ENCODE measurements around the gene HECW1. TPM values are rescaled to one million over a fixed set of nuclear protein-coding genes. Genes with fewer than 3 reads are reported as not detected.

HECW1 gene
- total and polyA plus RNA-seq, 2 of the 13 experiments (the other 11 are each of a cell fraction or from before 2014, with no cell fraction given), result not detected

- CTCF ChIA-PET (ENCODE audit: low intra/inter-chr PET ratio, low total read pairs), result no interaction called here
- H3K36me3 ChIP-seq (replicated peaks in 1 of 2; ENCODE audit: control insufficient read depth in 1 of 2, insufficient read depth in 2 of 2, low read length in 2 of 2), result no peaks in the 10 kb centered on the region
- no peaks in the 10 kb centered on the region for H3K79me2 ChIP-seq (ENCODE audit: insufficient read depth, low read length)
- intact Hi-C loops (cut with micrococcal nuclease; ENCODE audit: unreplicated experiment), result no loop called here
- no peak overlapping the region for H3K9ac ChIP-seq (ENCODE audit: insufficient read depth, low read depth, low read length)
- H3K4me3 ChIP-seq (replicated peaks in 1 of 3; ENCODE audit: insufficient read depth in 1 of 3, low read depth in 2 of 3, low read length in 3 of 3), result peak overlapping the region in 2 of 3 experiments; percentile 0 to 1; a peak in 2 of 6 replicates
- peak; percentile 18 for FAIRE-seq
- POLR2A ChIA-PET, result no interaction called here
- H3K9me3 ChIP-seq (ENCODE audit: low read length), result no peaks in the 10 kb centered on the region
- H4K20me1 ChIP-seq (ENCODE audit: insufficient read depth, low read length), result no peaks in the 10 kb centered on the region
- peak; percentile 64 for ATAC-seq
- peak; percentile 38 for DNase-seq (ENCODE audit: low spot score)
- H2AFZ ChIP-seq (ENCODE audit: low read length), result no peak overlapping the region
- WGBS (ENCODE audit: low lambda C conversion rate), result 3% methylated on average over 7 of the region's 8 CpGs
- in situ Hi-C loops (cut with HindIII; ENCODE audit: extremely low pct_ligation_motif_present, low pct_unique_long_range_greater_than_20kb), result loop anchor here (25.0 kb wide), 2 partner anchors 251 to 376 kb away; no protein-coding TSS in a partner anchor
- no peak overlapping the region for H3K27ac ChIP-seq (ENCODE audit: extremely low read length, insufficient read depth, low read length)
- peak overlapping the region; percentile 54 for H3K4me2 ChIP-seq (ENCODE audit: low read depth, low read length)
- BruUV-seq (replicated peaks), result no TSS peak
- no peaks in the 10 kb centered on the region for H3K27me3 ChIP-seq (ENCODE audit: control insufficient read depth in 1 of 2, insufficient read depth in 2 of 2, low read length in 2 of 2)
- H3K4me1 ChIP-seq (ENCODE audit: insufficient read depth, low read length), result peaks cover 60% of the 10 kb centered on the region
- TF ChIP-seq ZSCAN29 (CRISPR knock-in tag; conservative IDR thresholded peaks at IDR 0.05) (no peak), NR2F6 (IDR thresholded peaks at IDR 0.05) (peak; percentile 92), NR2F6 (CRISPR knock-in tag; IDR thresholded peaks at IDR 0.05) (peak; percentile 89), GABPB1 (CRISPR knock-in tag; IDR thresholded peaks at IDR 0.05) (no peak), FOXP4 (CRISPR knock-in tag; IDR thresholded peaks at IDR 0.05) (peak; percentile 83), KDM5A (IDR thresholded peaks at IDR 0.05; ENCODE audit: borderline replicate concordance, low read length) (no peak), ZNF563 (CRISPR knock-in tag; IDR thresholded peaks at IDR 0.05) (no peak), KLF12 (CRISPR knock-in tag; IDR thresholded peaks at IDR 0.05; ENCODE audit: borderline replicate concordance) (no peak), ZFX (CRISPR knock-in tag; IDR thresholded peaks at IDR 0.05; ENCODE audit: low read depth) (peak; percentile 31; the same call in 1 of the 2 replicates), DNMT3B (CRISPR knock-in tag; conservative IDR thresholded peaks at IDR 0.05) (no peak), MIER2 (CRISPR knock-in tag; IDR thresholded peaks at IDR 0.05) (no peak), ZNF639 (CRISPR knock-in tag; conservative IDR thresholded peaks at IDR 0.05) (no peak), GATAD2A (CRISPR knock-in tag; IDR thresholded peaks at IDR 0.05) (peak; percentile 68; the same call in 1 of the 2 replicates), HOXA3 (CRISPR knock-in tag; IDR thresholded peaks at IDR 0.05) (peak; percentile 32; the same call in 1 of the 2 replicates), TARDBP (CRISPR knock-in tag; IDR thresholded peaks at IDR 0.05) (no peak), U2AF1 (optimal IDR thresholded peaks at IDR 0.05; ENCODE audit: low read depth, low read length) (no peak), ERF (CRISPR knock-in tag; IDR thresholded peaks at IDR 0.05) (0 out of 2 replicates have a peak, but pooled peaks have one; percentile 26), HMG20A (CRISPR knock-in tag; IDR thresholded peaks at IDR 0.05; ENCODE audit: borderline replicate concordance) (peak; percentile 87; the same call in 1 of the 2 replicates), GRHL1 (CRISPR knock-in tag; conservative IDR thresholded peaks at IDR 0.05) (no peak), ZNF180 (CRISPR knock-in tag; IDR thresholded peaks at IDR 0.05; ENCODE audit: borderline replicate concordance, low read depth) (no peak)
Measured at GRCh38 chr7:43460733-43461348, 348.4 kb downstream of the HECW1 start.

Data from HepG2 (cell line).